Measurements from ENCODE around the gene BRPF1. TPM values are rescaled to one million over a fixed set of nuclear protein-coding genes. Genes with fewer than 3 reads are reported as not detected.

The BRPF1 gene
- total and polyA plus RNA-seq, 2 experiments from 2014 or later = 8.0 to 24.7 TPM

- H2AFZ ChIP-seq = peak within 1 kb of the TSS; percentile 81
- no peaks in the 10 kb centered on the region for H3K36me3 ChIP-seq (ENCODE audit: insufficient read depth)
- TF ChIP-seq ZNF331 (CRISPR knock-in tag; IDR thresholded peaks at IDR 0.05; ENCODE audit: low read depth) = no peak
- no peak for TF ChIP-seq NANOG (IDR thresholded peaks at IDR 0.05; ENCODE audit: borderline replicate concordance)
- TF ChIP-seq STAT1 (IDR thresholded peaks at IDR 0.05; ENCODE audit: unreplicated experiment) = no peak
- TF ChIP-seq CTCF (conservative IDR thresholded peaks at IDR 0.05; ENCODE audit: low read depth in 2 of 2) = 0 out of 4 replicates have a peak, but pooled peaks of 1 of the 2 experiments have one; percentile 1
- DNase-seq (ENCODE audit: low spot score) (peak; percentile 55), ATAC-seq (peak; percentile 55)
- Mint-ChIP-seq H3K4me1 (peaks cover 10% of the 10 kb centered on the region), H3K36me3 (ENCODE audit: low read depth) (no peaks in the 10 kb centered on the region; the same call in 2 of the 3 replicates), H3K9me3 (no peaks in the 10 kb centered on the region), H3K27me3 (ENCODE audit: insufficient read depth, low read depth, poor library complexity) (peaks cover 17% of the 10 kb centered on the region), H3K27ac (no peak within 1 kb of the TSS), H3K4me3 (peak within 1 kb of the TSS; percentile 75)
- peaks cover 17% of the 10 kb centered on the region for H3K27me3 ChIP-seq (ENCODE audit: insufficient read depth)
- no peaks in the 10 kb centered on the region; the same call in 1 of the 2 replicates for H4K20me1 ChIP-seq (replicated peaks; ENCODE audit: insufficient read depth)
- no peaks in the 10 kb centered on the region for H3K79me2 ChIP-seq (replicated peaks; ENCODE audit: insufficient read depth)
- H3K4me3 ChIP-seq = peak within 1 kb of the TSS; percentile 86
- H3K4me2 ChIP-seq = peak within 1 kb of the TSS; percentile 98
- H3K9me2 ChIP-seq (ENCODE audit: insufficient read depth) = no peaks in the 10 kb centered on the region
- H3K27ac ChIP-seq (ENCODE audit: low read depth) = no peak within 1 kb of the TSS
- peaks cover 8% of the 10 kb centered on the region; the same call in 1 of the 2 replicates for H3F3A ChIP-seq (replicated peaks; ENCODE audit: low read depth)
- H3K4me1 ChIP-seq (ENCODE audit: insufficient read depth) = peaks cover 4% of the 10 kb centered on the region; the same call in 1 of the 2 replicates
Measured at GRCh38 chr3:9703736-9704346, 27.7 kb upstream of the BRPF1 start, which contains the start of gene CPNE9. CPNE9 (plus strand) TSS chr3:9703833; CDS start chr3:9703997, 164 bp downstream.

DNA sequence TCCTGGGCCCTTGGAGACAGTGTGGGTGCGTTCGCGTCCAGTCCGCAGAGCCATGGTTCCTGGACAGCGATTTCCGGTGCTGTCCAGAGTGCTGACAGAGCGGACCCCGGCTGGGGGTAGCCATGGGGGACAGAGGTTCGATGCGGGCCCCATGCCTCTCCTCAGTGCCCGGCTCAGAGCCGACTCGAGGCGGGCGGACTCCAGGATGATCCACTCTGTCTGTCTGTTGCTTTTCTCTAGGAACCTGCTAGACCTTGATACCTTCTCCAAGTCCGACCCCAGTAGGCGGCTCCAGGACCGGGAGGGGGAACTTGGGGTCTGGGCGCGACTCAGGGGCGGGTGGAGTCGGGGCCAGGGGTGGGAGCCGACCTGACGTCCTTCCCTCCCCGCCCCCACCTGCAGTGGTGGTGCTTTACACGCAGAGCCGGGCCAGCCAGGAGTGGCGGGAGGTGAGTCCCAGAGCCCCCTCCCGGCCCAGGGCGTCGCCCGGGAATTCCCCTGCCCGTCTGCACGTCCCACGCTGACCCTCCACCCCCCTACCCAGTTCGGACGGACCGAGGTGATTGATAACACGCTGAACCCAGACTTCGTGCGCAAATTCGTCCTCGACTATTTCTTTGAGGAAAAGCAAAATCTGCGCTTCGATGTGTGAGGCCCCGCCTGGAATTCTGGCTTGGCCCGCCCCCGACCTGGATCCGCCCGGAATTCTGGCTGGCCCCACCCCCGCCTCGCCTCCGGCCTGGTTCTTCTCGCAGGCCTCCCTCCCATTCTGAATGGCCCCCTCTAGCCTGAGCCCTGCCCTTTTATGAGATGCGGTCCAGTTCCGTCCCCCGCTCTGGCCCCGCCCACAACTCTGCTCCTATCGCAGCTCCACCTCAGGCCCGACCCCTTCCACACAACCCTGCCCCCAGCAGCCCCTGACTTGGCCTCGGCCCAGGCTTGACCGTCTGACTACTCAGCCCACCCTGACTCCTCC is 26.9 kb upstream of the BRPF1 start:
- H3K27me3 Mint-ChIP-seq (ENCODE audit: insufficient read depth, low read depth, poor library complexity) = peaks cover 17% of the 10 kb centered on the region
- peak overlapping the region; percentile 98 for H3K4me2 ChIP-seq
- no peaks in the 10 kb centered on the region for H3K79me2 ChIP-seq (replicated peaks; ENCODE audit: insufficient read depth)
- H3K4me3 ChIP-seq = peak overlapping the region; percentile 86
- H3K4me1 ChIP-seq (ENCODE audit: insufficient read depth) = peaks cover 4% of the 10 kb centered on the region; the same call in 1 of the 2 replicates
- TF ChIP-seq ZNF331 (CRISPR knock-in tag; IDR thresholded peaks at IDR 0.05; ENCODE audit: low read depth) (no peak), REST (IDR thresholded peaks at IDR 0.05; ENCODE audit: unreplicated experiment) (peak; percentile 96), POLR2AphosphoS5 (IDR thresholded peaks at IDR 0.05; ENCODE audit: low read depth) (peak; percentile 16; the same call in 1 of the 2 replicates), NANOG (IDR thresholded peaks at IDR 0.05; ENCODE audit: borderline replicate concordance) (no peak), JUNB (IDR thresholded peaks at IDR 0.05; ENCODE audit: unreplicated experiment) (no peak)
- peaks cover 8% of the 10 kb centered on the region; the same call in 1 of the 2 replicates for H3F3A ChIP-seq (replicated peaks; ENCODE audit: low read depth)
- ATAC-seq (peak; percentile 89), DNase-seq (ENCODE audit: low spot score) (peak; percentile 99)
- H4K20me1 ChIP-seq (replicated peaks; ENCODE audit: insufficient read depth) = no peaks in the 10 kb centered on the region; the same call in 1 of the 2 replicates
- no peak overlapping the region for H3K27ac ChIP-seq (ENCODE audit: low read depth)
- peak overlapping the region; percentile 75 for H3K4me3 Mint-ChIP-seq
- no peak overlapping the region for H3K27ac Mint-ChIP-seq
- no peaks in the 10 kb centered on the region for H3K36me3 ChIP-seq (ENCODE audit: insufficient read depth)
- H2AFZ ChIP-seq = peak overlapping the region; percentile 81
- peaks cover 10% of the 10 kb centered on the region for H3K4me1 Mint-ChIP-seq
- no peaks in the 10 kb centered on the region for H3K9me3 Mint-ChIP-seq
- peaks cover 17% of the 10 kb centered on the region for H3K27me3 ChIP-seq (ENCODE audit: insufficient read depth)
- H3K9me2 ChIP-seq (ENCODE audit: insufficient read depth) = no peaks in the 10 kb centered on the region
- H3K36me3 Mint-ChIP-seq (ENCODE audit: low read depth) = no peaks in the 10 kb centered on the region; the same call in 2 of the 3 replicates
